NCI-H2196 treated with DMSO at 0.1 percent for 48 hours (cell line): Measurements from ENCODE around the gene ATG4C.

Experiments
- DNase-seq: peaks from one replicate; lab custom pipeline; 2025; ENCODE audit not compliant: unreplicated experiment; lab: John Stamatoyannopoulos, UW

The ATG4C gene

DNA sequence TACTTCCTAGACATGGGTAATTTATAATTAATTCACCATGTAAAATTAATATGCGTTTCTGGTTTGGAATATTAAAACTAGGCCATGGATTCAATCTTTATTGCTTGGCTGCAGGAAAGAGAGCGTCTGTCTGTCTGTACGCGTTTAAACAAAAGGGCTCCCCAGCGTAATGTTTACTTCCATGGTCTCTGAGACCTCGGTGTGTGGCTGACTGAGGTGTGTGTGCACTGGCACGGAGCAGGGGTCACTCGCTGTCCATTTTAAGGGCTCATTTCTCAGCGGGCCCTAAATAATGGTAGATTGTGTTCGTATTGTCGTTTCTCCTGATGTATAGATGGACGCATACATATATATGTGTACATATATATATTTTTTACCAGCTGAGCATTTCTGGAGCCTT is 119.6 kb downstream of the ATG4C start:
- DNase-seq = no peak

DNA sequence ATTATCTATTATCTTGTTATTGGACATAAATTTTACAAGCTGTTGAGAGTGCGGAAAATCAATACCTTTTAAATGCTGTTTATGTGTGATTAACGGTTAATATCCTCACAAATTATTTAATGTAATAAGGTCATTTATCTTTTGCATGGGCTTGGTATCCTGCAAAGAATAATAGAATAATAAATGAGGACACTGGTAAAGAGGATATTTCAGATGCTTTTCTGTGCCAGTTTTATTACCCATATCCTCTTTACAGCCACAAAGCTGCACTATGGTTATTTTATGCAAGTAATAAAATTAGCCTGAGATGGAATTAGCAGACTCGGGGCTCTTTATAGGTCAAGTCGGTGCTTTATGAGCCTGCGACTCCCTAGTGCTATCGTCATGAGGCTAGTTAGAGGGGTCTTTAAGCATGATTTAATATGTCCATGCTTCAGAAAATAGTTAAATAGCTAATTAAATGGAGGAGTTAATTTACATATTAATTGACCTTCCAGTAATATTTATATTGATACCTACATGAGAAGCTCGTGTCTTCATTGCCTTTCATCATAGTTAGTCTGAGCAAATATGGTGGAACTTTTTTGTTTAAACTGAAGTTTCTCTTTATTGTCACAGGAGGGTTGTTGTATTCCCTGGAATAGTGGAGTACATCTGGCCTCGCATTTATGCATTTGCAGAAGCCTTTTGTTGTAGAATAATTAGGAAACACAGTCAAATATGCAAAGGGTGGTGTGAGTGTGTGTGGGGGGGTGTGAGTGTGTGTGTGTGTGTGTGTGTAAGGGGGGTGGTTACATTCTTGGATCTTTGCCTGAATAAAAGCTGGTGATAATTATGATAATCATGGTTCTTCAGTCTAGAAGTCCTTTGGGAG is 120.3 kb downstream of the ATG4C start:
- no peak for DNase-seq

DNA sequence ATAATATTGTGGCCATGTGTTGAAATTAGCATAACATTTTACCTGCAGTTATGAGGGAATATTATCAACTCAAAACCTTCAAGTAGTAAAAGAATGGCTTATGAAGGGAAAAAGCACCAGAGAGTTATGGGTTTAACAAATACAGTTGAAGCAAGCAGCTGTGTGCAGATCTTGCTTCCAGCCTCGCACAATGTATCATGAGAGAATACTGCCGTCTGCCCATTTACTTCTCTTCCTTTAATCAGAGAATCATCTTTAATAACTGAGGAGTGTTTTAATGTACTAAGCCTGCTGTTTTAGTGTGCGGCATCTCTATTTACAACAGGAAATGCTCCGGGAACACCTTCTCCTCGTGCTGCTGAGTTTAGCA is 120.9 kb downstream of the ATG4C start:
- DNase-seq = no peak

DNA sequence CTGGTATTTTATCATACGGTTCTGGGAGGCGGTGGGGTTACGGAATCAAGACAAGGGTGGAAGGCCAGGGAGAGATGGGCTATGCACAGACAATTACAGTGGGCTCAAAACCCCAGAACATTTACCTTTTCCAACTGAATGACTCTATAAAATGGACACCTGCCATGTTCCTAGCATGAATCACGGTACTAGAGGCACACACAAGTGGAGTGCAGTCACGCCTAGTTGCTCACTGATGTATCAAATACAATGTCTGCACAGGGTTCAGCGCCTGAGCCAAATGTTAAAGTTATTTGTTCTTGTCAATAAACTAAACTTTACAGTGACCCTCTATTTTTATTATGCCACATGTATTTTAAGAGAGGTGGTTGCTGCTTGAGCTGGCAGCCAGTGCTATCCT is 121.4 kb downstream of the ATG4C start:
- no peak for DNase-seq

DNA sequence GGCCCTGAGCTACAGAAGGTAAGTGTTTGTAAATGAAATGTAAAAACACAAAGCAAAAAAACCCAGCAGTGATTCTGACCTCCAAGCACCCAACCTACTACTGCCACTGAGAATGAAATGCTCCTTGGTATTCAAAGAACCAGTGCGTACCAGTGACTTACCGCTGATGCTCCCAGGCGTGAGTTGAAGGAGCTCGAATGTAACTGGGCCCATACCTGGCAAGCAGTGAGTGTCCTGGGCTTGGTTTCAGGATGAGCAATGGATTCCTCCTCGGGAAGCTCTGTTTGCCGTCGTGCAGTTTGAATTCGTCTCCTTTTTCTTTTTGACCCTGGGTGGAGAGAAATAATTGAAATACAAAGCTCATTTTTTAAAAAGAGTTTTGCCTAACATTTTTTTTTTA is 121.9 kb downstream of the ATG4C start:
- no peak for DNase-seq

DNA sequence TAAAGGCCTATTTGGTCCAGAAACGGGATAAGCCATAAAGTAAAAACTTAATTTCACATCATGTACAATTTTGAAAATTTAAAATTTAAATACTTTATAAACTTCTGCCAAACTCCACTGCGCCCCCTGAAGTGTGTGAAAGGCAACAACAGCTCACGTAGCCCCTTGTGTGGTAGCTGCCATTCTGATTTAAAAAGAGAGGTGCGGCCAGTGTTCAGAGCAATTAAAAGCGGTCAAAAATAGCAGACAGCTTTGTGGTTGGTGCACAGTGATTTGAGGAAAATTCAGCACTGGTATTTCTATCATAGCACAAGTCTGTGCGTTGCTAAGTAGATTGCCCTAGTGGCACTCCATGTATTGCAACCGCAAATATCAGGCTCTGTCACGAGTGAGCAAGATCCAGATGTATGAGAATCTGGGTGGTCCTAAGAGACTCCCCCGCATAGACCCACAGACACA is 122.5 kb downstream of the ATG4C start:
- no peak for DNase-seq

DNA sequence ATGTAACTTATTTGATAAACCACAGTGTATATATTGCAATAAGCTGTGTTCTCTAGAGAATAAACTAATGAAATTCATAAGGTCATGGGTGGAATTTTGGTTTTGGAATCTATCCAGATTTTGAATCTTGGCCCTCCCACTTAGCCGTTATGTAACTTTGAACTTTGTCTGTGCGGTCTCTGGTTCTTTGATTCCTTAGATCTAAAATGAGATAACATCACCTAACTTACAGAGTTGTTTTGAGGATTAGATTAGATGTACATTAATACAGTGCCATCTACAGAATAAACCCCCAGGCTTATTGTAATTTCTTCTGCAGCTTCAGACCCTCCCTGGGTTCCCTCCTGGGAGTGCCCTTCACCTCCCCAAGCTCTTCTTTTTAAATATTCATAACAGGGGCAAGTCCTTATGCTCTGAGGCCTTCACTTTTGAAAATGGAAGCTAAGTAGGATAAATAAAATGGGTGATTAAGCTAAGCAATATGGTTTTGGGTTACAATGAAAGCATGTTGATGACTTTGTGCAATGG is 124.3 kb downstream of the ATG4C start:
- no peak for DNase-seq

DNA sequence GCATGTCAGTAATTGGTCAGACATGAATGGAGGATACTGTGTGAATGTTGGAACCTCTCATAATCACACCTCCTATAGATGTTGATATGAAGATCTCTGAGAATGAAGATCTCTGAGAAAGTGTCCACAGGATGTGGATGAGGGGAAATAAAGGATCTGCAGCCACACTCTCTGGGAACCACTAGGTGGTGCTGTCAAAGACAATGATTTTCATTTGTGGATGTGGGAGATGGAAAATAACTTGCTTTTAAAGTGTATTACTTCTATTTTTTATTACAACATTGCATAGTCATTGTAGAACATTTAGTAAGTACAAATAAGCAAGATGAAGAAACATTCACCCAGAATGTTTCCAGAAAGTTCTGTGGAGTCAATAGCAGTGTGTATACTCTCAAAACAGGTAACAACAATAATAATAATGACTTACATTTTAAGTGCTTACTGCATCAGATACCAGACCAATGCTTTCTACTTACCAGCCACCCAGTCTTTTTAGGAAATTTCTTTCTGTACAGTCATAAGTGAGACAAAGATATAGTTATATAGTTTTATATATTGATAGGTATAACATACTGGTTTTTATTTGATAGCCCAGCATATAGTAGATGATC is 128.2 kb downstream of the ATG4C start:
- no peak for DNase-seq
